HEK293T (cell line): ENCODE measurements around the gene ANXA2.

Experiments
- BHLHE40 ChIP-seq: fragments of 450-650 bp; IDR thresholded peaks from 2 replicates; pipeline ENCODE4 v1.6.1; 2016; ENCODE audit warnings: mild to moderate bottlenecking, moderate library complexity, borderline replicate concordance
- ELF4 ChIP-seq: fragments of 450-650 bp; IDR thresholded peaks from 2 replicates; pipeline ENCODE4 v1.6.1; 2017; ENCODE audit warnings: antibody characterized with exemption
- FOXM1 ChIP-seq: fragments of 450-650 bp; IDR thresholded peaks from 2 replicates; pipeline ENCODE4 v1.6.1; 2017; ENCODE audit warnings: mild to moderate bottlenecking, borderline replicate concordance
- L3MBTL2 ChIP-seq: fragments of 450-650 bp; conservative IDR thresholded peaks from 2 replicates; pipeline ENCODE4 v1.6.1; 2016; ENCODE audit warnings: mild to moderate bottlenecking
- NFRKB ChIP-seq: fragments of 450-650 bp; IDR thresholded peaks from 2 replicates; pipeline ENCODE4 v1.6.1; 2016; ENCODE audit warnings: mild to moderate bottlenecking, moderate library complexity
- SP1 ChIP-seq: fragments of 450-650 bp; IDR thresholded peaks from 2 replicates; pipeline ENCODE4 v1.6.1; 2017
- SUZ12 ChIP-seq: fragments of 450-650 bp; IDR thresholded peaks from 2 replicates; pipeline ENCODE4 v1.6.1; 2016; ENCODE audit warnings: mild to moderate bottlenecking
- TARDBP ChIP-seq: fragments of 450-650 bp; IDR thresholded peaks from 2 replicates; pipeline ENCODE4 v1.6.1; 2016
- ZNF384 ChIP-seq: fragments of 450-650 bp; IDR thresholded peaks from 2 replicates; pipeline ENCODE4 v1.6.1; 2016

- TF ChIP-seq BHLHE40 (no peak), ELF4 (no peak), SP1 (no peak), L3MBTL2 (no peak), FOXM1 (no peak), ZNF384 (no peak), SUZ12 (no peak), TARDBP (no peak), NFRKB (no peak)
Observed at GRCh38 chr15:60426870-60427508, 29.2 kb upstream of the ANXA2 start.
